Esophagus muscularis mucosa (tissue), 4 donors: Measurements from ENCODE around the gene ALPL. TPM values are rescaled to one million over a fixed set of nuclear protein-coding genes. Genes with fewer than 3 reads are reported as not detected.
A peak's percentile ranks its signal among the peaks of the same experiment; 100 is the strongest.
"Not testable (repeated sequence)": the region's sequence is repeated elsewhere in the genome, so short reads cannot be mapped to it uniquely, and the experiment has no call there.

Source experiments
- DNase-seq: peaks from one replicate; pipeline ENCODE4 v3.0.0-alpha.2; 2017; ENCODE audit errors: extremely low spot score
- H3K27ac ChIP-seq, 4 donors: fragments of 200-600 bp; sonication (generic); replicated peaks in 1 of 4; 1 replicate in 3 of 4; 2 replicates in 1 of 4; pipeline ENCODE4 v1.5.1; 2016 to 2019; ENCODE audit warnings: mild to moderate bottlenecking in 1 of 4
- H3K27me3 ChIP-seq, 4 donors: fragments of 200-600 bp; sonication (generic); one replicate each; pipeline versions ENCODE4 v1.5.1 to v1.6.0; 2016 to 2019
- H3K36me3 ChIP-seq, 4 donors: fragments of 200-600 bp; sonication (generic); one replicate each; pipeline ENCODE4 v1.5.1; 2016 to 2019
- H3K4me1 ChIP-seq, 4 donors: fragments of 200-600 bp; sonication (generic); one replicate each; pipeline ENCODE4 v1.5.1; 2016 to 2019
- H3K4me3 ChIP-seq, 4 donors: fragments of 200-600 bp; sonication (generic); 1 replicate in 2 of 4; 2 replicates in 2 of 4; pipeline ENCODE4 v1.5.1; 2016 to 2019; ENCODE audit warnings: mild to moderate bottlenecking in 4 of 4, moderate library complexity in 1 of 4
- H3K9me3 ChIP-seq, 4 donors: fragments of 200-600 bp; sonication (generic); 1 replicate in 3 of 4; 2 replicates in 1 of 4; pipeline ENCODE4 v1.5.1; 2016 to 2019
- EP300 ChIP-seq: sonication (generic); formaldehyde crosslinking; IDR thresholded peaks from one replicate; pipeline ENCODE4 v1.6.1; 2017; ENCODE audit warnings: antibody characterized with exemption
- POLR2A ChIP-seq: fragments of 450-650 bp; IDR thresholded peaks from one replicate; pipeline ENCODE4 v1.6.1; 2017; ENCODE audit warnings: antibody characterized with exemption, moderate library complexity, mild to moderate bottlenecking, low read depth
- POLR2AphosphoS5 ChIP-seq, 2 donors: sonication (generic); formaldehyde crosslinking; IDR thresholded peaks; one replicate each; pipeline ENCODE4 v1.6.1; 2017; ENCODE audit warnings: antibody characterized with exemption in 2 of 2
- WGBS: methylation state at CpG from one replicate; pipeline ENCODE4 v1.1.5; 2018; 5-methylcytosine and 5-hydroxymethylcytosine counted together
- intact Hi-C: fragments of 100-400 bp; cut with DNase I; formaldehyde crosslinking; loops from one replicate; pipeline ENCODE4 v1.15.1; 2023
- total RNA-seq, 4 donors: library from RNA; depleted of rRNA; stranded (reverse); fragments of >200 nt; gene quantifications; one replicate each; pipeline versions ENCODE4 v1.1.0 to v1.2.1, GENCODE V29; 2016
- TF ChIP-seq, protein P1 (sequence below), 3 experiments: fragments of 200-600 bp in 2 of 3; fragments of 450-650 bp in 1 of 3; sonication (generic) in 2 of 3; IDR thresholded peaks; one replicate each; pipeline ENCODE4 v1.5.1; 2017 to 2019; ENCODE audit warnings: antibody characterized with exemption in 3 of 3, mild to moderate bottlenecking in 2 of 3, moderate library complexity in 1 of 3

ALPL gene
- total RNA-seq, 4 donors from 2014 or later, result 1.2 to 10.3 (median 3.8) TPM

DNA sequence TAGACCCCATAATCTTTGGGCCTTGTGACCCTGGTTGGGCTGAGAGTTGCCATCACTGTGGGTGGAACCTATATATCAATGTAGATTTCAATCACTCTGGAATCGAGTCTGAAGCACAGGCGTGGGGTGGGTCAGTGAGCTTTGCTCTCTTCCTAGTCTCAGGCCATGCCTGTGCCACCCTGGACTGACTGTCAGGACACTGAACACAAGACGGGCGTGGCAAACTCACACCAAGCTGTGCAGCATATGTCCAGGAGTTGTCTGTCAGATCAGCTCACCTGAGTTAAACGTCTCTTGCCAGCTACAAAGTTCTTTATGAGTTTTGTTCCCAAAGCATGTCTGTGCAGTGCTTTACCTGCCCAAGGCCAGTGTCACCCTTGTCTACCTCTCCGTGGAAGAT, 30.9 kb upstream of the ALPL start:
- TF ChIP-seq, protein P1, sequence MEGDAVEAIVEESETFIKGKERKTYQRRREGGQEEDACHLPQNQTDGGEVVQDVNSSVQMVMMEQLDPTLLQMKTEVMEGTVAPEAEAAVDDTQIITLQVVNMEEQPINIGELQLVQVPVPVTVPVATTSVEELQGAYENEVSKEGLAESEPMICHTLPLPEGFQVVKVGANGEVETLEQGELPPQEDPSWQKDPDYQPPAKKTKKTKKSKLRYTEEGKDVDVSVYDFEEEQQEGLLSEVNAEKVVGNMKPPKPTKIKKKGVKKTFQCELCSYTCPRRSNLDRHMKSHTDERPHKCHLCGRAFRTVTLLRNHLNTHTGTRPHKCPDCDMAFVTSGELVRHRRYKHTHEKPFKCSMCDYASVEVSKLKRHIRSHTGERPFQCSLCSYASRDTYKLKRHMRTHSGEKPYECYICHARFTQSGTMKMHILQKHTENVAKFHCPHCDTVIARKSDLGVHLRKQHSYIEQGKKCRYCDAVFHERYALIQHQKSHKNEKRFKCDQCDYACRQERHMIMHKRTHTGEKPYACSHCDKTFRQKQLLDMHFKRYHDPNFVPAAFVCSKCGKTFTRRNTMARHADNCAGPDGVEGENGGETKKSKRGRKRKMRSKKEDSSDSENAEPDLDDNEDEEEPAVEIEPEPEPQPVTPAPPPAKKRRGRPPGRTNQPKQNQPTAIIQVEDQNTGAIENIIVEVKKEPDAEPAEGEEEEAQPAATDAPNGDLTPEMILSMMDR (IDR thresholded peaks at IDR 0.05), result no peak
- TF ChIP-seq POLR2A (no peak), POLR2AphosphoS5 (IDR thresholded peaks at IDR 0.05) (no peak), EP300 (no peak)
- intact Hi-C loops, result loop anchor here (2.0 kb wide), 1 partner anchor 52 kb away; no protein-coding TSS in a partner anchor
- no peaks in the 10 kb centered on the region for H3K4me1 ChIP-seq
- WGBS, result 92% methylated on average over 5 of the region's 6 CpGs
- H3K4me3 ChIP-seq, result no peak overlapping the region
- DNase-seq, result peak; percentile 75
- no peaks in the 10 kb centered on the region for H3K9me3 ChIP-seq
- peaks cover 0 to 50% (median 26%) of the 10 kb centered on the region in 4 donors for H3K36me3 ChIP-seq
- H3K27me3 ChIP-seq, result no peaks in the 10 kb centered on the region
- no peak overlapping the region for H3K27ac ChIP-seq

DNA sequence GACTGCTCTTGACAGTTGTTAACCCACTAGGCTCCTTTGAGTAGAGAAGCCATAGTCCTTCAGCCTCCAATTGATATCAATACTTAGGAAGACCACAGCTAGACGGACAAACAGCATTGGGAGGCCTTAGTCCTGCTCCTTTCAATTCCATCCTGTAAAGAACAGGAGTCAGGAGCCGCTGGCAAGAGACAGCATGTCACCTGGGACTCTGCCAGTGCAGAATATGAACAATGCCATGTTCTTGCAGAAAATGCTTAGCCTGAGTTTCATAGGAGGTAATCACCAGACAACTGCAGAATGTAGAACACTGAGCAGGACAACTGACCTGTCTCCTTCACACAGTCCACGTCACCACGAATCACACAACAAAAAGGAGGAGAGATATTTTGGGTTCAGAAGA, 25.3 kb upstream of the ALPL start:
- WGBS, result 88% methylated on average over 2 of the region's 4 CpGs
- H3K27ac ChIP-seq, H3K4me3 ChIP-seq, H3K4me1 ChIP-seq, intact Hi-C loops, H3K9me3 ChIP-seq, DNase-seq: not testable (repeated sequence)
- Histone ChIP-seq H3K27me3 (peaks cover 0 to 19% (median 0%) of the 10 kb centered on the region in 4 donors), H3K36me3 (peaks cover 0 to 17% (median 6%) of the 10 kb centered on the region in 4 donors)

DNA sequence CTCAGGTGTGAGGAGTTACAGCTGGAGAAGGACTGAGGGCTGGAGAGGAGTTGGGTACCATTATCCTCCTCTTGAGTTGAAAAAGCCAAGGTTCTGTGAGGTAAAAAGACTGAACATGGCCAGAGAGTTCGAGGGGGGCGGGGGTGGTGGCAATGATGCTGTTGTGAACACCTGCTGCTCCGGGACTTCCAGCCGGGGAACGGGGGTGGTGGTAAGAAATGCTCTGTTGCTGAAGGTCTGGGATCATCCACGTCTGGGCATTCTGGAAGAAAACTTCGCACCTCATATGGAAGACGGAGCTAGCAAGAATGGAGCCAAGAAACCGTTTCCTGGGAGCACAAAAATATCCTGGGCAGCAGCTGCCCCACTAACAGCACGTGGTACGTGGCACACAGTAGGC, 20.1 kb upstream of the ALPL start:
- Histone ChIP-seq H3K4me3 (no peak overlapping the region), H3K27ac (no peak overlapping the region), H3K36me3 (no peaks in the 10 kb centered on the region), H3K9me3 (no peaks in the 10 kb centered on the region), H3K4me1 (peaks cover 0 to 5% (median 0%) of the 10 kb centered on the region in 4 donors), H3K27me3 (peaks cover 0 to 49% (median 0%) of the 10 kb centered on the region in 4 donors)
- TF ChIP-seq POLR2AphosphoS5 (IDR thresholded peaks at IDR 0.05) (no peak), EP300 (no peak), POLR2A (no peak)
- TF ChIP-seq, protein P1 (IDR thresholded peaks at IDR 0.05), result no peak
- intact Hi-C loops, result no loop called here
- no peak for DNase-seq
- WGBS, result 89% methylated on average over 11 of the region's 11 CpGs

DNA sequence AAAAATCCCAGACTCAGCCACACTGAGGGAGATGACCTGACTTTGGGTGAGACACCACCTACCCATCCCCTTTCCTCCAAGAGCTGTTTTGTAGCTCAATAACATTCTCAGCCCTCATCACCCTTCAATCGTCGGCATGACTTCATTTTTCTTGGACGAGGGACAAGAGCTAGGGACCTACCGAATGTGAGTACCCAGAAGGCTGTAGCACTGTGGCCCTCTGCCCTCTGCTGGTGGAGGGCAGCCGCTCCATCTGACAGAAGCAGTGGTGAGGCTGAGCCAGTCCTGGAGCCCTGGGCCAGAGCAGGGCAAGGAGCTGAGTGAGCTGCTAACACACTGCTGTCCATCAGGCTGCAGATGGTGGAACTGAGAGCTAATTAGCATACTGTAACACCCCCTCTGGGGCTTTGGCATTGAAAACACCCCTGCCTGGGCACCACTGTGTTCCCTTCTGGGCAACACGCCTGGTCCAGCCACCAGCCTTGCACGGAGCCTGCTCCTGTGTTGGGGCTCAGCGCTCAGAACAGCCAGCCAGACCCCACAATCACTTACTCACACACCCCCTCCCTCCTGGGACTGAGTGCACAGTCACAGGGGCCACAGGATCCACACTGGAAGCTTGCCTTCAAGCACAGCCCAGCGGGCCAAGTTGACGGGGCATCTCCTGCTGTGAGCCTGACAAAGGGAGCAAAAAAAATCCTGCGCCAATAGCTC, 18.3 kb upstream of the ALPL start:
- peaks cover 0 to 5% (median 0%) of the 10 kb centered on the region in 4 donors for H3K4me1 ChIP-seq
- H3K4me3 ChIP-seq, result no peak overlapping the region
- intact Hi-C loops, result loop anchor here (10.0 kb wide), 1 partner anchor 116 kb away; no protein-coding TSS in a partner anchor
- no peak for DNase-seq
- no peaks in the 10 kb centered on the region for H3K36me3 ChIP-seq
- WGBS, result 62% methylated on average over 10 of the region's 11 CpGs
- H3K27me3 ChIP-seq, result peaks cover 0 to 52% (median 0%) of the 10 kb centered on the region in 4 donors
- no peak overlapping the region for H3K27ac ChIP-seq
- TF ChIP-seq, protein P1 (IDR thresholded peaks at IDR 0.05), result peak; percentile 44 to 49 (median 46)
- no peak for TF ChIP-seq POLR2A
- no peak for TF ChIP-seq EP300
- no peaks in the 10 kb centered on the region for H3K9me3 ChIP-seq

DNA sequence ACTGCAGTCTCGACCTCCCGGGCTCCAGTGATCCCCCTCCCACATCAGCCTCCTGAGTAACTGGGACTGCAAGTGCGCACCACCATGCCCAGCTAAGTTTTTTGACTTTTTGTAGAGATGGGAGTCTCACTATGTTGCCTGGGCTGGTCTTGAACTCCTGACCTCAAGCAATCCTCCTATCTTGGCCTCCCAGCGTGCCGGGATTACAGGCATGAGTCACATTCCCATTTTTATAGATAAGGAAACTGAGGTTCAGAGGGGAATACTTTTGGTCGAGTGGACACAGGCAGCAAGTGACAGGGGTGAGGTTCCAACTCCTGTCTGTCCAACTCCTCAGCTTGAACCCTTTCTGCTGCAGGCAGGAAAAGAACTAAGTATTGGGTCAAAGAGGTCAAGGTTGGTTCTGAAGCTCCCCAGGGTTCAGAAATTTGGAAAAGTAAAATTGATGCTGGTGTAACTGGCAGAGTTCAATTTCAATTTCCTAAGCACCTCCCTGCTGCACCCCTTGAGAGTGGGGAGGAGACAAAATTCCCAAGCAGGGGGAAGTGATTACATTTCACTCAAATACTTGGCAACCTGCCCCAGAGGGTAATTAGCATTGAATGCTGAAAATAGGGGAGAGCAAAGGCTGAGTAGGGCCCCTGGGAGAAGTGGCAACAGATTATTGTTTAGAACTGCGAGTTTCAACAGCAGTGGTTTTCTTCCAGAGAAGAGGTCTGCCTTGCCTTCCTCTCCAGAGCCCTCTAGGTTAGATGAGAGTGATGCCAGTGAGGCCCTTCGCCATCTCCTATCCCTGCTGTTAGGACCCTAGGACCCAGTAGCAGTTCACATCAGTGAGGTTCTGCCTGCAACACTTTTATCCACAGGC, 17.5 kb upstream of the ALPL start:
- Histone ChIP-seq H3K27me3 (peaks cover 0 to 52% (median 0%) of the 10 kb centered on the region in 4 donors), H3K36me3 (no peaks in the 10 kb centered on the region), H3K27ac (no peak overlapping the region), H3K4me3 (no peak overlapping the region), H3K4me1 (peaks cover 0 to 5% (median 0%) of the 10 kb centered on the region in 4 donors), H3K9me3 (no peaks in the 10 kb centered on the region)
- TF ChIP-seq EP300 (no peak), POLR2A (no peak), POLR2AphosphoS5 (IDR thresholded peaks at IDR 0.05) (no peak)
- TF ChIP-seq, protein P1 (IDR thresholded peaks at IDR 0.05), result no peak
- intact Hi-C loops, result loop anchor here (10.0 kb wide), 1 partner anchor 117 kb away; no protein-coding TSS in a partner anchor
- no peak for DNase-seq
- 67% methylated on average over 8 of the region's 8 CpGs for WGBS
